GM10847 (cell line): ENCODE results near the gene PPP1R7.

Source experiments
- POLR2A ChIP-seq: IDR thresholded peaks from 2 replicates; pipeline ENCODE4 v1.6.1; 2011; ENCODE audit not compliant: insufficient read length; ENCODE audit errors: extremely low read depth

Gene PPP1R7

GRCh38 chr2:241189093-241189855 is 39.0 kb downstream of the PPP1R7 start:
- no peak for TF ChIP-seq POLR2A

GRCh38 chr2:241189856-241190201 is 39.6 kb downstream of the PPP1R7 start:
- no peak for TF ChIP-seq POLR2A

GRCh38 chr2:241190291-241190981 is 40.2 kb downstream of the PPP1R7 start:
- no peak for TF ChIP-seq POLR2A

- TF ChIP-seq POLR2A: no peak
Observed at GRCh38 chr2:241191081-241191480, 40.8 kb downstream of the PPP1R7 start.

GRCh38 chr2:241193271-241193670 is 43.0 kb downstream of the PPP1R7 start:
- TF ChIP-seq POLR2A: no peak

GRCh38 chr2:241194811-241195210 is 44.5 kb downstream of the PPP1R7 start:
- no peak for TF ChIP-seq POLR2A

- no peak for TF ChIP-seq POLR2A
Observed at GRCh38 chr2:241195506-241196130, 45.4 kb downstream of the PPP1R7 start.

- TF ChIP-seq POLR2A: no peak
Observed at GRCh38 chr2:241197947-241198346, 47.7 kb downstream of the PPP1R7 start.

GRCh38 chr2:241198381-241199279 is 48.4 kb downstream of the PPP1R7 start:
- TF ChIP-seq POLR2A: no peak

GRCh38 chr2:241199286-241199685 is 49.0 kb downstream of the PPP1R7 start:
- no peak for TF ChIP-seq POLR2A

- TF ChIP-seq POLR2A: no peak
Observed at GRCh38 chr2:241199897-241200821, 49.9 kb downstream of the PPP1R7 start.

- TF ChIP-seq POLR2A: no peak
Observed at GRCh38 chr2:241200822-241201395, 50.6 kb downstream of the PPP1R7 start.

- no peak for TF ChIP-seq POLR2A
Observed at GRCh38 chr2:241201445-241202267, 51.4 kb downstream of the PPP1R7 start.

GRCh38 chr2:241202268-241202585 is 52.0 kb downstream of the PPP1R7 start:
- TF ChIP-seq POLR2A: no peak

GRCh38 chr2:241202681-241203080 is 52.4 kb downstream of the PPP1R7 start:
- TF ChIP-seq POLR2A: no peak
